Measurements from ENCODE around the gene IMPACT. TPM values are rescaled to one million over a fixed set of nuclear protein-coding genes. Genes with fewer than 3 reads are reported as not detected.

The IMPACT gene, protein sequence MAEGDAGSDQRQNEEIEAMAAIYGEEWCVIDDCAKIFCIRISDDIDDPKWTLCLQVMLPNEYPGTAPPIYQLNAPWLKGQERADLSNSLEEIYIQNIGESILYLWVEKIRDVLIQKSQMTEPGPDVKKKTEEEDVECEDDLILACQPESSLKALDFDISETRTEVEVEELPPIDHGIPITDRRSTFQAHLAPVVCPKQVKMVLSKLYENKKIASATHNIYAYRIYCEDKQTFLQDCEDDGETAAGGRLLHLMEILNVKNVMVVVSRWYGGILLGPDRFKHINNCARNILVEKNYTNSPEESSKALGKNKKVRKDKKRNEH
- total RNA-seq (2021; ENCODE audit: unreplicated experiment) (36.2 TPM), Bru-seq, nascent RNA (percentile 74 among the genes with signal in this experiment), BruChase-seq, experiment 1, labeled RNA remaining after a 2-hour chase (percentile 75 among the genes with signal in this experiment), BruChase-seq, experiment 2, labeled RNA remaining after a 6-hour chase (percentile 86 among the genes with signal in this experiment)
- polyA plus RNA-seq (2012; ENCODE audit: insufficient read length), result 34.5 TPM
- long read RNA-seq, transcript IMPACT-201 (11 exons, 3,792 nt), result major isoform, 65 of 80 reads
- long read RNA-seq, partial matches to known transcripts, result 9 of 80 reads
- long read RNA-seq, other reads (novel, unspliced or antisense), result 5 of 80 reads

DNA sequence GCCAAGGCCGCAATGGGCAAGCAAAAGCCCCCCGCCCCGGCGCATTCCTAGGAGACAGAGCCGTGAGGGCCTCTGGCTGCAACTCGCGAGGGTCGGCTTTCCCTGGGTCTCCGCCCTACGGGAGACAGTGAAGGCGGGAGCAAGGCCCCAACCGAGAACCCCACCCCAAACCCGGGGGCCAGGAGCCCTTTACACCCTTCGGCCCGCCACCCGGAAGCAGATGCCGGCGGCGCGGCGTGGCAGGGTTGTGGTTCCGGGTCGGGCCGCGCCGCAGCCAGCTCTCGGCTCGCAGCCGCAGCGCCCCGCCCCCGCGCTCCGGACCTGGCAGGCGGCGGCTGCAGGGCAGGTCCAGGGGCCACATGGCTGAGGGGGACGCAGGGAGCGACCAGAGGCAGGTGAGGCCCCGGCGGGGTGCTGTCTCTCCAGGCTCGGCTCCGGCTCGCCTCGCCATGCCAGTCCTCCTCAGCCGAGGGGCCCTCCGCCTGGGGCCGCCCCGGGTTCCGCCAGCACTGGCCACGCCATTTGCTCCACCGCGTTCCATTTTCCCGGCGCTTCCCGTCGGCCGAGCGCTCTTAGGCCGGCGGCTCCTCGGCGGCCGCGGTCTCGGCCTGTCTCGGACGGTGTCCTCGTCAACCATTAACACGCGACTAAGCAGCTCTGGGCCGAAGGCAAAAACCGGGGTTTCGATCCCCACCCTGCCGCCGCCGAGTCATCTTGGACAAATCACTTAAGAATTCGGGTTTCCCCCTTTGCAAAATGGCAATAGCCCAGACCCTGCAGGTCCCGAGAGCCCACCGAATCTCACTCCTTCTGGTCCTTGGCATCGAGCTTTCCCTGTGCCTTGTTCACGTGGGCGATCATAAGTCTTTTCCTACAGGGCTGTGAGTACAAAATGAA is at the start of gene IMPACT:
IMPACT (plus strand) TSS at position 273 of the 897 bp plus-strand sequence; CDS start at position 360, 87 bp downstream.
- peaks cover 3% of the 10 kb centered on the region for H3K36me3 ChIP-seq (ENCODE audit: control insufficient read depth, insufficient read depth, low read length)
- POLR2A ChIA-PET, result no interaction called here
- H3K4me1 ChIP-seq (ENCODE audit: control insufficient read depth, insufficient read depth, low read length), result peaks cover 4% of the 10 kb centered on the region; the same call in 1 of the 2 replicates
- ATAC-seq (peak; percentile 99), DNase-seq (ENCODE audit: low read depth, low spot score) (no peak)
- CTCF ChIA-PET, result no interaction called here
- intact Hi-C loops (cut with micrococcal nuclease; ENCODE audit: unreplicated experiment), result loop anchor here (5.0 kb wide), 1 partner anchor 194 kb away; no protein-coding TSS in a partner anchor
- peaks cover 4% of the 10 kb centered on the region; the same call in 1 of the 2 replicates for H3K9me3 ChIP-seq (ENCODE audit: control insufficient read depth, insufficient read depth, low read depth, low read length)
- in situ Hi-C loops (cut with HindIII; ENCODE audit: low pct_unique_long_range_greater_than_20kb, low sequenced_read_pairs), result no loop called here
- H3K4me3 ChIP-seq (ENCODE audit: low read depth in 2 of 2, low read length in 2 of 2), result peak within 1 kb of the TSS; percentile 70 to 72
- no peak for TF ChIP-seq TCF7L2 (IDR thresholded peaks at IDR 0.05; ENCODE audit: low read depth, low read length)
- TF ChIP-seq POLR2AphosphoS5 (IDR thresholded peaks at IDR 0.05; ENCODE audit: low read depth, low read length), result peak; percentile 88
- TF ChIP-seq SIN3A (IDR thresholded peaks at IDR 0.05; ENCODE audit: borderline replicate concordance, insufficient read depth, low read depth, low read length), result peak; percentile 84; the same call in 1 of the 2 replicates
- TF ChIP-seq, protein P1, sequence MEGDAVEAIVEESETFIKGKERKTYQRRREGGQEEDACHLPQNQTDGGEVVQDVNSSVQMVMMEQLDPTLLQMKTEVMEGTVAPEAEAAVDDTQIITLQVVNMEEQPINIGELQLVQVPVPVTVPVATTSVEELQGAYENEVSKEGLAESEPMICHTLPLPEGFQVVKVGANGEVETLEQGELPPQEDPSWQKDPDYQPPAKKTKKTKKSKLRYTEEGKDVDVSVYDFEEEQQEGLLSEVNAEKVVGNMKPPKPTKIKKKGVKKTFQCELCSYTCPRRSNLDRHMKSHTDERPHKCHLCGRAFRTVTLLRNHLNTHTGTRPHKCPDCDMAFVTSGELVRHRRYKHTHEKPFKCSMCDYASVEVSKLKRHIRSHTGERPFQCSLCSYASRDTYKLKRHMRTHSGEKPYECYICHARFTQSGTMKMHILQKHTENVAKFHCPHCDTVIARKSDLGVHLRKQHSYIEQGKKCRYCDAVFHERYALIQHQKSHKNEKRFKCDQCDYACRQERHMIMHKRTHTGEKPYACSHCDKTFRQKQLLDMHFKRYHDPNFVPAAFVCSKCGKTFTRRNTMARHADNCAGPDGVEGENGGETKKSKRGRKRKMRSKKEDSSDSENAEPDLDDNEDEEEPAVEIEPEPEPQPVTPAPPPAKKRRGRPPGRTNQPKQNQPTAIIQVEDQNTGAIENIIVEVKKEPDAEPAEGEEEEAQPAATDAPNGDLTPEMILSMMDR (IDR thresholded peaks at IDR 0.05), result no peak
- peaks cover 4% of the 10 kb centered on the region for H3K27me3 ChIP-seq (ENCODE audit: control insufficient read depth, insufficient read depth, low read length)
- peak within 1 kb of the TSS; percentile 95 for H3K27ac ChIP-seq (ENCODE audit: low read length)
- no TSS peak for BruUV-seq (replicated peaks)

DNA sequence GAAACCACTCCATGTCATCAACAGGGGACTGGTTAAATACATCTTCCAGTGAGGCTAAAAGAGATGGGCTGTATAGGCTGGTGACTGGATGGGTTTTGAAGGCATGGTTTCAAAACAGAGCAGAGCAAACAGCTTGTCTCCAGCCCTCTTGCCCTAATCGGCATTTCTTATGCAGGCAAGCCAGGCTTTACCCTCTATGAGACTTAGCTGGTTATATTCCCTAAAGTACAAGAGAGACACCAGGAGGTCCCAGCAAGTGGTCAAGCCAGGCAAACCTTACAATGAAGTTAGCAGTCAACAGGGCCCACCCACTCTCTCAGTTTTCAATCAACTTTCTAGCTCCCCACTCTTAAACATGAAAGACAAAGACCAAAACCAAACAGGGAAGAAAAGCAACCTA is 47.9 kb upstream of the IMPACT start:
- H3K9me3 ChIP-seq (ENCODE audit: control insufficient read depth, insufficient read depth, low read depth, low read length), result no peaks in the 10 kb centered on the region
- no peaks in the 10 kb centered on the region for H3K27me3 ChIP-seq (ENCODE audit: control insufficient read depth, insufficient read depth, low read length)
- in situ Hi-C loops (cut with HindIII; ENCODE audit: low pct_unique_long_range_greater_than_20kb, low sequenced_read_pairs), result no loop called here
- no TSS peak for BruUV-seq (replicated peaks)
- H3K4me3 ChIP-seq (ENCODE audit: low read depth in 2 of 2, low read length in 2 of 2), result no peak overlapping the region
- no peak overlapping the region for H3K27ac ChIP-seq (ENCODE audit: low read length)
- no peaks in the 10 kb centered on the region for H3K36me3 ChIP-seq (ENCODE audit: control insufficient read depth, insufficient read depth, low read length)
- no peak for TF ChIP-seq SIN3A (IDR thresholded peaks at IDR 0.05; ENCODE audit: borderline replicate concordance, insufficient read depth, low read depth, low read length)
- TF ChIP-seq TCF7L2 (IDR thresholded peaks at IDR 0.05; ENCODE audit: low read depth, low read length), result no peak
- TF ChIP-seq, protein P1 (IDR thresholded peaks at IDR 0.05), result no peak
- TF ChIP-seq POLR2AphosphoS5 (IDR thresholded peaks at IDR 0.05; ENCODE audit: low read depth, low read length), result no peak
- TF ChIP-seq, protein P2, sequence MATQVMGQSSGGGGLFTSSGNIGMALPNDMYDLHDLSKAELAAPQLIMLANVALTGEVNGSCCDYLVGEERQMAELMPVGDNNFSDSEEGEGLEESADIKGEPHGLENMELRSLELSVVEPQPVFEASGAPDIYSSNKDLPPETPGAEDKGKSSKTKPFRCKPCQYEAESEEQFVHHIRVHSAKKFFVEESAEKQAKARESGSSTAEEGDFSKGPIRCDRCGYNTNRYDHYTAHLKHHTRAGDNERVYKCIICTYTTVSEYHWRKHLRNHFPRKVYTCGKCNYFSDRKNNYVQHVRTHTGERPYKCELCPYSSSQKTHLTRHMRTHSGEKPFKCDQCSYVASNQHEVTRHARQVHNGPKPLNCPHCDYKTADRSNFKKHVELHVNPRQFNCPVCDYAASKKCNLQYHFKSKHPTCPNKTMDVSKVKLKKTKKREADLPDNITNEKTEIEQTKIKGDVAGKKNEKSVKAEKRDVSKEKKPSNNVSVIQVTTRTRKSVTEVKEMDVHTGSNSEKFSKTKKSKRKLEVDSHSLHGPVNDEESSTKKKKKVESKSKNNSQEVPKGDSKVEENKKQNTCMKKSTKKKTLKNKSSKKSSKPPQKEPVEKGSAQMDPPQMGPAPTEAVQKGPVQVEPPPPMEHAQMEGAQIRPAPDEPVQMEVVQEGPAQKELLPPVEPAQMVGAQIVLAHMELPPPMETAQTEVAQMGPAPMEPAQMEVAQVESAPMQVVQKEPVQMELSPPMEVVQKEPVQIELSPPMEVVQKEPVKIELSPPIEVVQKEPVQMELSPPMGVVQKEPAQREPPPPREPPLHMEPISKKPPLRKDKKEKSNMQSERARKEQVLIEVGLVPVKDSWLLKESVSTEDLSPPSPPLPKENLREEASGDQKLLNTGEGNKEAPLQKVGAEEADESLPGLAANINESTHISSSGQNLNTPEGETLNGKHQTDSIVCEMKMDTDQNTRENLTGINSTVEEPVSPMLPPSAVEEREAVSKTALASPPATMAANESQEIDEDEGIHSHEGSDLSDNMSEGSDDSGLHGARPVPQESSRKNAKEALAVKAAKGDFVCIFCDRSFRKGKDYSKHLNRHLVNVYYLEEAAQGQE (IDR thresholded peaks at IDR 0.05; ENCODE audit: insufficient read depth in 1 of 2, low read depth in 2 of 2, low read length in 1 of 2), result no peak
- ChIA-PET CTCF (interaction anchor here (0.5 to 0.6 kb wide), 2 partner anchors 61 to 64 kb away, joined by 5 to 8 read pairs; no protein-coding TSS in a partner anchor), POLR2A (interaction anchor here (0.5 kb wide), 1 partner anchor 71 kb away, joined by 5 read pairs; no protein-coding TSS in a partner anchor)
- no peak for ATAC-seq
- no peaks in the 10 kb centered on the region for H3K4me1 ChIP-seq (ENCODE audit: control insufficient read depth, insufficient read depth, low read length)
- DNase-seq (ENCODE audit: low read depth, low spot score), result no peak
- intact Hi-C loops (cut with micrococcal nuclease; ENCODE audit: unreplicated experiment), result no loop called here

Data from Panc1 (cell line).